H1 (cell line): ENCODE measurements around the gene SLC26A11. TPM values are rescaled to one million over a fixed set of nuclear protein-coding genes. Genes with fewer than 3 reads are reported as not detected.

ENCODE experiments used
- CTCF ChIA-PET: fragments of 300-600 bp; sonication (Branson Sonifier 250); formaldehyde crosslinking; loops from one replicate; lab custom pipeline; 2021; ENCODE audit not compliant: partially characterized antibody; lab: Charles Lee
- POLR2A ChIA-PET: fragments of 300-600 bp; sonication (Branson Sonifier 250); formaldehyde crosslinking; loops from one replicate; lab custom pipeline; 2021; ENCODE audit warnings: inconsistent platforms; ENCODE audit not compliant: partially characterized antibody; lab: Charles Lee
- DNase-seq, 2 experiments: peaks; one replicate each; pipeline versions ENCODE4 v3.0.0 to v3.0.0-alpha.2; 2010 to 2022; ENCODE audit warnings: low spot score in 2 of 2, low read depth in 1 of 2, mixed read lengths in 1 of 2
- FAIRE-seq: peaks from 2 replicates; lab custom pipeline; 2011; peaks lifted over from hg19 to GRCh38; lab: Jason Lieb, UNC
- H2AFZ ChIP-seq: 2 replicates; pipeline ENCODE4 v1.8.1; 2012; ENCODE audit warnings: low read length, inconsistent platforms
- H2AK5ac ChIP-seq: 2 replicates; pipeline ENCODE4 v1.6.1; 2013; ENCODE audit warnings: low read depth, low read length
- H2BK120ac ChIP-seq: replicated peaks from 2 replicates; pipeline ENCODE3; 2013; ENCODE audit warnings: low read depth, low read length, inconsistent platforms
- H2BK12ac ChIP-seq: 2 replicates; pipeline ENCODE4 v1.6.1; 2013; ENCODE audit warnings: low read depth, low read length
- H2BK15ac ChIP-seq: 2 replicates; pipeline ENCODE4 v1.6.1; 2013; ENCODE audit warnings: low read length
- H2BK20ac ChIP-seq: 2 replicates; pipeline ENCODE4 v1.6.1; 2013; ENCODE audit warnings: low read length
- H2BK5ac ChIP-seq: 2 replicates; pipeline ENCODE4 v1.6.1; 2013; ENCODE audit warnings: low read depth, low read length
- H3K14ac ChIP-seq: 2 replicates; pipeline ENCODE4 v1.6.1; 2013; ENCODE audit warnings: inconsistent platforms; ENCODE audit not compliant: insufficient read length
- H3K18ac ChIP-seq: 2 replicates; pipeline ENCODE4 v1.6.1; 2013; ENCODE audit warnings: low read length; ENCODE audit errors: extremely low read depth
- H3K23ac ChIP-seq: 2 replicates; pipeline ENCODE4 v1.6.1; 2013; ENCODE audit warnings: inconsistent platforms; ENCODE audit not compliant: insufficient read length
- H3K23me2 ChIP-seq: 2 replicates; pipeline ENCODE4 v1.6.1; 2013; ENCODE audit warnings: low read depth, low read length
- H3K27ac ChIP-seq: 2 replicates; pipeline ENCODE4 v1.6.1; 2011; ENCODE audit warnings: low read depth, low read length, inconsistent platforms
- H3K27me3 ChIP-seq, 4 experiments: replicated peaks in 1 of 4; 1 replicate in 1 of 4; 2 replicates in 3 of 4; pipeline versions ENCODE4 v1.6.1 to v1.8.1; 2011 to 2013; ENCODE audit warnings: low read length in 3 of 4, mild to moderate bottlenecking in 3 of 4, inconsistent platforms in 2 of 4, mixed read lengths in 2 of 4, moderate library complexity in 1 of 4; ENCODE audit not compliant: control insufficient read depth in 3 of 4, insufficient read depth in 3 of 4; ENCODE audit errors: extremely low read depth in 1 of 4
- H3K36me3 ChIP-seq, 4 experiments: 2 replicates each; pipeline versions ENCODE4 v1.6.1 to v1.8.1; 2011 to 2013; ENCODE audit warnings: mild to moderate bottlenecking in 4 of 4, low read length in 3 of 4, moderate library complexity in 2 of 4, control low read depth in 1 of 4, inconsistent platforms in 1 of 4; ENCODE audit not compliant: insufficient read depth in 4 of 4, control insufficient read depth in 2 of 4
- H3K4ac ChIP-seq: replicated peaks from 2 replicates; pipeline ENCODE3; 2013; ENCODE audit warnings: low read length, low read depth, mixed read lengths, inconsistent platforms; ENCODE audit not compliant: insufficient read length
- H3K4me1 ChIP-seq, 4 experiments: replicated peaks in 1 of 4; 1 replicate in 1 of 4; 2 replicates in 3 of 4; pipeline versions ENCODE4 v1.6.1 to v1.8.1; 2011 to 2013; ENCODE audit warnings: low read length in 3 of 4, inconsistent platforms in 2 of 4, mixed read lengths in 1 of 4; ENCODE audit not compliant: insufficient read depth in 4 of 4, control insufficient read depth in 3 of 4
- H3K4me2 ChIP-seq, 2 experiments: 2 replicates each; pipeline versions ENCODE4 v1.6.1 to v1.8.1; 2011 to 2013; ENCODE audit warnings: low read depth in 2 of 2, low read length in 2 of 2, control low read depth in 1 of 2, inconsistent platforms in 1 of 2, mild to moderate bottlenecking in 1 of 2; ENCODE audit not compliant: insufficient read depth in 1 of 2
- H3K4me3 ChIP-seq, 4 experiments: fragments of 200-600, 300-600 bp in 1 of 4; sonication (generic), shearing (Covaris generic), sonication (Bioruptor Twin) in 1 of 4; 2 replicates each; pipeline versions ENCODE4 v1.5.1 to v1.8.1; 2011 to 2016; ENCODE audit warnings: low read length in 4 of 4, low read depth in 3 of 4, control low read depth in 2 of 4, inconsistent platforms in 2 of 4, mild to moderate bottlenecking in 2 of 4, mixed read lengths in 1 of 4, moderate library complexity in 1 of 4; ENCODE audit not compliant: insufficient read depth in 2 of 4; ENCODE audit errors: extremely low read depth in 1 of 4
- H3K56ac ChIP-seq: replicated peaks from 2 replicates; pipeline ENCODE3; 2013; ENCODE audit warnings: low read depth, mild to moderate bottlenecking, mixed read lengths, low read length, inconsistent platforms; ENCODE audit not compliant: insufficient read length
- H3K79me1 ChIP-seq: 2 replicates; pipeline ENCODE4 v1.6.1; 2013; ENCODE audit warnings: low read depth, low read length, control low read depth
- H3K79me2 ChIP-seq, 2 experiments: 2 replicates each; pipeline versions ENCODE4 v1.6.1 to v1.8.1; 2012 to 2013; ENCODE audit warnings: low read length in 2 of 2, mild to moderate bottlenecking in 2 of 2, inconsistent platforms in 1 of 2; ENCODE audit not compliant: insufficient read depth in 2 of 2, control insufficient read depth in 1 of 2
- H3K9ac ChIP-seq, 4 experiments: replicated peaks in 1 of 4; 1 replicate in 1 of 4; 2 replicates in 3 of 4; pipeline versions ENCODE4 v1.6.1 to v1.8.1; 2011 to 2013; ENCODE audit warnings: low read depth in 3 of 4, low read length in 3 of 4, control low read depth in 2 of 4, mild to moderate bottlenecking in 2 of 4, moderate library complexity in 2 of 4, inconsistent platforms in 1 of 4; ENCODE audit errors: extremely low read depth in 1 of 4
- H3K9me3 ChIP-seq, 2 experiments: 2 replicates each; pipeline versions ENCODE4 v1.6.1 to v1.8.1; 2012 to 2013; ENCODE audit warnings: mild to moderate bottlenecking in 2 of 2, moderate library complexity in 2 of 2, control low read depth in 1 of 2, inconsistent platforms in 1 of 2, low read depth in 1 of 2, low read length in 1 of 2, mixed read lengths in 1 of 2; ENCODE audit not compliant: insufficient read depth in 2 of 2
- H4K20me1 ChIP-seq, 2 experiments: replicated peaks in 1 of 2; 2 replicates each; pipeline versions ENCODE3 to v1.8.1; 2011 to 2013; ENCODE audit warnings: inconsistent platforms in 2 of 2, low read length in 2 of 2, mild to moderate bottlenecking in 1 of 2; ENCODE audit not compliant: insufficient read depth in 2 of 2, control insufficient read depth in 1 of 2
- H4K5ac ChIP-seq: 2 replicates; pipeline ENCODE4 v1.6.1; 2013; ENCODE audit warnings: low read length, low read depth, mixed read lengths, inconsistent platforms; ENCODE audit not compliant: insufficient read length
- H4K8ac ChIP-seq: 2 replicates; pipeline ENCODE4 v1.8.0; 2013; ENCODE audit warnings: mild to moderate bottlenecking, moderate library complexity, low read length, inconsistent platforms; ENCODE audit not compliant: insufficient read depth; ENCODE audit errors: extremely low read depth
- H4K91ac ChIP-seq: replicated peaks from 2 replicates; pipeline ENCODE3; 2013; ENCODE audit warnings: low read length, mixed read lengths, inconsistent platforms; ENCODE audit not compliant: insufficient read length
- BACH1 ChIP-seq: IDR thresholded peaks from 2 replicates; pipeline ENCODE4 v1.6.1; 2012; ENCODE audit warnings: low read length, improper control_type of control experiment
- POLR2AphosphoS5 ChIP-seq: IDR thresholded peaks from 2 replicates; pipeline ENCODE4 v1.6.1; 2011; ENCODE audit warnings: low read depth, low read length
- WGBS, 2 experiments: shearing (Covaris generic) in 1 of 2; methylation state at CpG; one replicate each; pipeline versions ENCODE4 v1.1.6 to v1.1.7; 2013 to 2015; ENCODE audit warnings: low lambda C conversion rate in 2 of 2, mixed read lengths in 2 of 2, inconsistent platforms in 1 of 2, low coverage in 1 of 2, missing lambda C conversion rate in 1 of 2; ENCODE audit not compliant: insufficient replicate concordance in 2 of 2, insufficient coverage in 1 of 2, insufficient read length in 1 of 2; ENCODE audit errors: extremely low coverage in 1 of 2, missing lambda C conversion rate in 1 of 2; 5-methylcytosine and 5-hydroxymethylcytosine counted together
- polyA plus RNA-seq, 7 experiments: library from polyadenylated mRNA; depleted of rRNA in 3 of 7; stranded (reverse) in 5 of 7; unstranded in 2 of 7; fragments of >200 nt in 5 of 7; fragments of 200-250 nt in 2 of 7; gene quantifications; 1 replicate in 5 of 7; 2 replicates in 1 of 7; 4 replicates in 1 of 7; pipeline versions ENCODE4 v1.2.1 to v1.2.3, GENCODE V29; 2011 to 2013; ENCODE audit warnings: missing spikeins in 2 of 7, mixed read lengths in 2 of 7
- total RNA-seq: library from RNA; stranded (reverse); fragmentation: NEBNext Ultra II Directional; extraction: Animal tissue kit (Norgen Biotek cat#: 25700); gene quantifications from 2 replicates; pipeline ENCODE4 v1.2.1, GENCODE V29; 2021

SLC26A11 gene
- total and polyA plus RNA-seq, 2 of the 8 experiments (the other 6 are each of a cell fraction or from before 2014, with no cell fraction given) = 15.5 to 25.9 TPM

- peak overlapping the region; percentile 2 for H4K91ac ChIP-seq
- no peak overlapping the region for H3K23ac ChIP-seq
- H3K9me3 ChIP-seq = no peaks in the 10 kb centered on the region
- H3K79me2 ChIP-seq = no peaks in the 10 kb centered on the region
- peak overlapping the region in 1 of 4 experiments; percentile 36; a peak in 2 of 7 replicates for H3K9ac ChIP-seq
- no peaks in the 10 kb centered on the region for H3K23me2 ChIP-seq
- CTCF ChIA-PET = interaction anchor here (1.2 to 4.6 kb wide), 2 partner anchors 24 to 57 kb away, joined by 3 to 34 read pairs; no protein-coding TSS in a partner anchor
- no peak overlapping the region for H2BK120ac ChIP-seq
- no peak overlapping the region for H2BK20ac ChIP-seq
- H4K5ac ChIP-seq = no peak overlapping the region
- H4K20me1 ChIP-seq = peaks cover 0 to 2% of the 10 kb centered on the region in 2 experiments
- no peak overlapping the region for H3K4me2 ChIP-seq
- no peak overlapping the region for H3K4ac ChIP-seq
- 92% methylated on average over 13 of the region's 13 CpGs; no CpG with 5 or more reads in 1 of the 2 experiments for WGBS, 2 experiments
- no peak overlapping the region for H3K4me3 ChIP-seq
- no peaks in the 10 kb centered on the region for H3K79me1 ChIP-seq
- H3K4me1 ChIP-seq = peaks cover 2 to 15% (median 8%) of the 10 kb centered on the region in 4 experiments; a peak in 5 of 7 replicates
- peak overlapping the region; percentile 39; the same call in 1 of the 2 replicates for H2AK5ac ChIP-seq
- H3K14ac ChIP-seq = no peak overlapping the region
- peak overlapping the region; percentile 93; the same call in 1 of the 2 replicates for H2BK15ac ChIP-seq
- H2BK5ac ChIP-seq = peak overlapping the region; percentile 71; the same call in 1 of the 2 replicates
- no peaks in the 10 kb centered on the region for H3K27me3 ChIP-seq
- TF ChIP-seq BACH1 = 0 out of 2 replicates have a peak, but pooled peaks have one; percentile 38
- no peak for TF ChIP-seq POLR2AphosphoS5
- FAIRE-seq = no peak
- no peak for DNase-seq
- H4K8ac ChIP-seq = peak overlapping the region; percentile 51; the same call in 1 of the 2 replicates
- no peaks in the 10 kb centered on the region for H3K36me3 ChIP-seq
- no peak overlapping the region for H3K56ac ChIP-seq
- no peak overlapping the region for H3K18ac ChIP-seq
- no peak overlapping the region for H3K27ac ChIP-seq
- no peak overlapping the region for H2AFZ ChIP-seq
- 0 out of 2 replicates have a peak overlapping the region, but pooled peaks have one; percentile 7 for H2BK12ac ChIP-seq
- POLR2A ChIA-PET = interaction anchor here (1.4 to 1.5 kb wide), 2 partner anchors 16 to 19 kb away, joined by 3 read pairs; no protein-coding TSS in a partner anchor
These were observed 34.4 kb downstream of the SLC26A11 start for GRCh38 chr17:80254396-80255251.
